Measurements from ENCODE around the gene DERL2.
"Not testable (repeated sequence)": the region's sequence is repeated elsewhere in the genome, so short reads cannot be mapped to it uniquely, and the experiment has no call there.

GRCh38 chr17:5435781-5436315, 50.1 kb downstream of the DERL2 start:
- not testable (repeated sequence) for TF ChIP-seq POLR2AphosphoS5, POLR2A, EP300 (IDR thresholded peaks at IDR 0.05)
- TF ChIP-seq, protein P1, sequence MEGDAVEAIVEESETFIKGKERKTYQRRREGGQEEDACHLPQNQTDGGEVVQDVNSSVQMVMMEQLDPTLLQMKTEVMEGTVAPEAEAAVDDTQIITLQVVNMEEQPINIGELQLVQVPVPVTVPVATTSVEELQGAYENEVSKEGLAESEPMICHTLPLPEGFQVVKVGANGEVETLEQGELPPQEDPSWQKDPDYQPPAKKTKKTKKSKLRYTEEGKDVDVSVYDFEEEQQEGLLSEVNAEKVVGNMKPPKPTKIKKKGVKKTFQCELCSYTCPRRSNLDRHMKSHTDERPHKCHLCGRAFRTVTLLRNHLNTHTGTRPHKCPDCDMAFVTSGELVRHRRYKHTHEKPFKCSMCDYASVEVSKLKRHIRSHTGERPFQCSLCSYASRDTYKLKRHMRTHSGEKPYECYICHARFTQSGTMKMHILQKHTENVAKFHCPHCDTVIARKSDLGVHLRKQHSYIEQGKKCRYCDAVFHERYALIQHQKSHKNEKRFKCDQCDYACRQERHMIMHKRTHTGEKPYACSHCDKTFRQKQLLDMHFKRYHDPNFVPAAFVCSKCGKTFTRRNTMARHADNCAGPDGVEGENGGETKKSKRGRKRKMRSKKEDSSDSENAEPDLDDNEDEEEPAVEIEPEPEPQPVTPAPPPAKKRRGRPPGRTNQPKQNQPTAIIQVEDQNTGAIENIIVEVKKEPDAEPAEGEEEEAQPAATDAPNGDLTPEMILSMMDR (IDR thresholded peaks at IDR 0.05): not testable (repeated sequence)
